Smooth muscle cell (in vitro differentiated cells): ENCODE measurements around the gene PLK2. TPM values are rescaled to one million over a fixed set of nuclear protein-coding genes. Genes with fewer than 3 reads are reported as not detected.

ENCODE experiments used
- DNase-seq: peaks from one replicate; lab custom pipeline; 2025; ENCODE audit not compliant: unreplicated experiment; lab: John Stamatoyannopoulos, UW
- H2AFZ ChIP-seq: fragments of 200-600 bp; sonication (generic); 2 replicates; pipeline ENCODE4 v1.6.0; 2016; ENCODE audit warnings: antibody characterized with exemption, low read depth, mild to moderate bottlenecking
- H3F3A ChIP-seq: fragments of 200-600 bp; sonication (generic); 2 replicates; pipeline ENCODE4 v1.6.0; 2017; ENCODE audit warnings: antibody characterized with exemption, low read depth
- H3K27ac ChIP-seq: fragments of 200-600 bp; sonication (generic); 2 replicates; pipeline ENCODE4 v1.5.1; 2016; ENCODE audit warnings: low read depth, mild to moderate bottlenecking
- H3K27me3 ChIP-seq: fragments of 200-600 bp; sonication (generic); 2 replicates; pipeline ENCODE4 v1.6.1; 2016; ENCODE audit warnings: low read depth, mild to moderate bottlenecking
- H3K36me3 ChIP-seq: fragments of 200-600 bp; sonication (generic); 2 replicates; pipeline ENCODE4 v1.5.1; 2016; ENCODE audit warnings: low read depth
- H3K4me1 ChIP-seq: fragments of 200-600 bp; sonication (generic); 2 replicates; pipeline ENCODE4 v1.5.1; 2016; ENCODE audit warnings: low read depth
- H3K4me2 ChIP-seq: fragments of 200-600 bp; sonication (generic); 2 replicates; pipeline ENCODE4 v1.6.0; 2016; ENCODE audit warnings: mild to moderate bottlenecking
- H3K4me3 ChIP-seq: fragments of 200-600 bp; sonication (generic); 2 replicates; pipeline ENCODE4 v1.5.1; 2016; ENCODE audit warnings: mild to moderate bottlenecking
- H3K79me2 ChIP-seq: fragments of 200-600 bp; sonication (generic); 2 replicates; pipeline ENCODE4 v1.6.0; 2016; ENCODE audit warnings: low read depth, mild to moderate bottlenecking
- H3K9ac ChIP-seq: fragments of 200-600 bp; sonication (generic); 2 replicates; pipeline ENCODE4 v1.6.0; 2016; ENCODE audit warnings: low read depth
- H3K9me3 ChIP-seq: fragments of 200-600 bp; sonication (generic); replicated peaks from 2 replicates; pipeline ENCODE4 v1.5.1; 2016; ENCODE audit warnings: low read depth
- H4K20me1 ChIP-seq: fragments of 200-600 bp; sonication (generic); 2 replicates; pipeline ENCODE4 v1.6.0; 2016; ENCODE audit warnings: low read depth
- CTCF ChIP-seq: fragments of 200-600 bp; sonication (generic); IDR thresholded peaks from 2 replicates; pipeline ENCODE4 v1.5.1; 2017; ENCODE audit warnings: borderline replicate concordance, mild to moderate bottlenecking, antibody characterized with exemption; ENCODE audit not compliant: insufficient read depth, poor library complexity, severe bottlenecking
- WGBS: methylation state at CpG from one replicate; pipeline ENCODE4 v1.1.7; 2016; ENCODE audit warnings: low lambda C conversion rate; 5-methylcytosine and 5-hydroxymethylcytosine counted together
- polyA plus RNA-seq: library from polyadenylated mRNA; unstranded; fragments of >200 nt; fragmentation: Nextera tagmentation; extraction: Ambion mirVana; gene quantifications from 2 replicates; pipeline ENCODE4 v1.2.1, GENCODE V29; 2016
- total RNA-seq: library from RNA; depleted of rRNA; stranded (reverse); fragments of >200 nt; gene quantifications from 2 replicates; pipeline ENCODE4 v1.2.3, GENCODE V29; 2014

The PLK2 gene
- total RNA-seq (425 and 435 TPM in 2 replicates), polyA plus RNA-seq (175 and 245 TPM in 2 replicates)

DNA sequence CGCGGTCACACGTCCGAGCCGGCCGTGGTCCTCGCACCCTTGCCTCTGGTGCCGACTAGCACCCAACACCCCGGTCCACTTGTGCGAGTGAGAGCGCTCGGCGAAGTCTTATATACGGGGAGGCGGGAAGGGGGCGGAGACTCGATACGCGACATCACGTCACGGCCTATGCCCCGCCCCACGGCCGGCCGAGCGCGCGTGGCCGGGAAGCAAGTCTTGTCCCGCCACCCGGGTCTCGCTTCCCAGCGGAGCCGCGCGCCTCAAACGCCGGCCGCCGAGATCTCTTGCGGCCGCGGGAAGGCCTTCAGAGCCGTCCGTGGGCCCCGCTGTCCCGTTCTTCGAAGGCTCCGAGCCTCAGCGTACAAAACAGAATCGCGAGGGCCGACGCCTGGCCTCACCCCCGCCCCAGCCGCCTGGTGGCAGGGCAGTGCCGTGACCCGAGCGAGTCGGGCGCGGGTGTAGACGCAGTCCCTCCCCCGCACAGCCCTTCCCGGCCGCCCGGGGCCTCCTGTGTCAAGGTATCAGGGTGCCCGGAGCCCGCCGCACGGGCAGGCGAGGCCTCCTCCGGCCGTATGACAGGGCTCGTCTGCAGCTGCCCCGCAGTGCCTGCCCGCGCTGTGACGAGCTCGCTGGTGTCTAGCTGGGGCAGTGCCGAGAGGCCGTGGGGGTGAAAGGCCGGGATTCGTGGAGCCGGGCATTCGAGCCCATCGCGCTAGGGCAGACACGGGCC is at the start of gene PLK2:
PLK2 (minus strand) TSS at position 85 of the 730 bp plus-strand sequence. CDS start 127 bp downstream, outside the sequence.
- Histone ChIP-seq H3K4me1 (peaks cover 13% of the 10 kb centered on the region), H3K9me3 (no peaks in the 10 kb centered on the region), H3K9ac (peak within 1 kb of the TSS; percentile 96), H3K79me2 (peaks cover 47% of the 10 kb centered on the region), H2AFZ (peak within 1 kb of the TSS; percentile 82), H3K27me3 (no peaks in the 10 kb centered on the region), H3K4me2 (peak within 1 kb of the TSS; percentile 86), H3K4me3 (peak within 1 kb of the TSS; percentile 90), H3K27ac (peak within 1 kb of the TSS; percentile 97), H4K20me1 (peaks cover 47% of the 10 kb centered on the region), H3K36me3 (peaks cover 9% of the 10 kb centered on the region), H3F3A (peaks cover 24% of the 10 kb centered on the region)
- DNase-seq = peak; percentile 93
- WGBS = under 1% methylated on average over 83 of the region's 89 CpGs
- TF ChIP-seq CTCF = peak; percentile 53

DNA sequence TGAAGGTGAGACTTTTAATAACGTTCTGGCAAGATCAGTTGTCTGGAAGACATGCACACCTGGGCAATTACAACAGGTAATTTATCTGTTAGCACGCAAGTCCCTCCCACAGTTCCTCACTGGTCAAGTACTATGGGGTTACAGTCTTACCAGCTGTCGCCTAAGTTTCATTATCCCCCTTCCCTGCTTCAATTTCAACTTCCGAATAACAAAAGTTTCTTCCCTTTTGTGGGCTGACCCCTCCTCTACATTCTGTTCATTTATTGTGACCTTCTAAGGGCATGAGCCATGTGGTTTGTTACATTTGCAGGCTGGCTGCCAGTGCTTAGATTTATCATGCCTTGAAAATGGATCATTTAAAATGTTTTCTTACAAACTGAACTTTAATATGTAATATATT is 47.8 kb upstream of the PLK2 start:
- Histone ChIP-seq H2AFZ (no peak overlapping the region), H3K36me3 (no peaks in the 10 kb centered on the region), H3K9me3 (no peaks in the 10 kb centered on the region), H4K20me1 (no peaks in the 10 kb centered on the region), H3K27ac (no peak overlapping the region), H3F3A (no peaks in the 10 kb centered on the region), H3K4me1 (no peaks in the 10 kb centered on the region), H3K4me3 (no peak overlapping the region), H3K4me2 (no peak overlapping the region), H3K27me3 (no peaks in the 10 kb centered on the region), H3K9ac (no peak overlapping the region), H3K79me2 (no peaks in the 10 kb centered on the region)
- no peak for DNase-seq
- no peak for TF ChIP-seq CTCF
- 86% methylated on average over 4 of the region's 4 CpGs for WGBS

DNA sequence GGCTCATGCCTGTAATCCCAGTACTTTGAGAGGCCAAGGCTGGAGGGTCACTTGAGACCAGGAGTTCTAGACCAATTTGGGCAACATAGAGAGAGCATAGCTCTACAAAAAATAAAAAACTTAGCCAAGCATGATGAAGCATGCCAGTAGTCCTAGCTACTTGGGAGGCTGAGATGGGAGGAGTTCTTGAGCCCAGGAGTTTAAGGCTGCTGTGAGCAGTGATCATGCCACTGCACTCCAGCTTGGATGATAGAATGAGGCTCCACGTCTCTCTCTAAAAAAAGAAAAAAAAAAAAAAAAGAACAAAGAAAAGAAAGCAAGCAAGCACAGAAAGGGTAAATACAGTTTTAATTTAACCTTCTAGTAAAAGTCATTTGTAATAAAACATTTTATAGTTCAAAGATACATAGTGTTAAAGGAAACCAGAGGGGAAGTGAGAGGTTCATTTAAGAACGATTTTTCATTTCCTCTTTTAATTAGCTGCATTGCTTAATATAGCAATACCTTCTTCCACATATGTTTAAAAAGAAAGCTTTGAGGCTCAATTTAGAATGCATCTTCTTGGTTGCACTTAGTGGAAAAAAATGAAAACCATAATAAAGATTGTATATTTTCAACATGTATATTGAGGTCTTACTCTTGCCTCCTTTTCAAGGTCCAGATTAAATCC is 46.2 kb upstream of the PLK2 start:
- Histone ChIP-seq H3K4me2 (no peak overlapping the region), H3K9ac (no peak overlapping the region), H3K4me1 (no peaks in the 10 kb centered on the region), H3K4me3 (no peak overlapping the region), H3K27ac (no peak overlapping the region), H2AFZ (no peak overlapping the region), H3K79me2 (no peaks in the 10 kb centered on the region), H4K20me1 (no peaks in the 10 kb centered on the region), H3K9me3 (no peaks in the 10 kb centered on the region), H3K27me3 (no peaks in the 10 kb centered on the region), H3F3A (no peaks in the 10 kb centered on the region), H3K36me3 (no peaks in the 10 kb centered on the region)
- no peak for DNase-seq
- no peak for TF ChIP-seq CTCF
- WGBS = 85% methylated on average over 2 of the region's 2 CpGs

GRCh38 chr5:58505502-58505901 is 45.6 kb upstream of the PLK2 start:
- Histone ChIP-seq H3K36me3 (no peaks in the 10 kb centered on the region), H2AFZ (no peak overlapping the region), H3K27me3 (no peaks in the 10 kb centered on the region), H3F3A (no peaks in the 10 kb centered on the region), H4K20me1 (no peaks in the 10 kb centered on the region), H3K9me3 (no peaks in the 10 kb centered on the region), H3K27ac (no peak overlapping the region), H3K4me2 (no peak overlapping the region), H3K79me2 (no peaks in the 10 kb centered on the region), H3K4me3 (no peak overlapping the region), H3K4me1 (no peaks in the 10 kb centered on the region), H3K9ac (no peak overlapping the region)
- DNase-seq = no peak
- no peak for TF ChIP-seq CTCF
- WGBS = 47% methylated on average over 3 of the region's 3 CpGs
